Measurements from ENCODE around the gene TMTC4. TPM values are rescaled to one million over a fixed set of nuclear protein-coding genes. Genes with fewer than 3 reads are reported as not detected.

TMTC4 gene
- total and polyA plus RNA-seq, 10 of the 15 experiments (the other 5 are each of a cell fraction or from before 2014, with no cell fraction given) = 3.3 to 24.6 (median 14.5) TPM

- no peak for TF ChIP-seq REST (IDR thresholded peaks at IDR 0.05; ENCODE audit: low read depth, low read length)
- TF ChIP-seq EZH2 (IDR thresholded peaks at IDR 0.05; ENCODE audit: borderline replicate concordance, control insufficient read depth, low read depth, low read length) = no peak
- no peak for TF ChIP-seq FOS (IDR thresholded peaks at IDR 0.05; ENCODE audit: borderline replicate concordance, extremely low read depth, insufficient read length)
- no peak for TF ChIP-seq EED (IDR thresholded peaks at IDR 0.05; ENCODE audit: low read depth)
Observed at GRCh38 chr13:100666124-100666523, 8.5 kb downstream of the TMTC4 start (continued).

- FAIRE-seq (no peak), DNase-seq (ENCODE audit: low read depth, low spot score) (no peak), ATAC-seq (no peak)
- no peaks in the 10 kb centered on the region for H4K20me1 ChIP-seq (ENCODE audit: control insufficient read depth, insufficient read depth)
- ChIA-PET SMC1A (ENCODE audit: uncharacterized antibody, unreplicated experiment) (no interaction called here), POLR2A (no interaction called here), RAD21 (ENCODE audit: unreplicated experiment) (no interaction called here), CTCF (no interaction called here)
- no peak overlapping the region for H3K9ac ChIP-seq (ENCODE audit: control insufficient read depth, insufficient read depth, low read length)
- no peaks in the 10 kb centered on the region for H3K4me1 ChIP-seq (ENCODE audit: control insufficient read depth, insufficient read depth, low read length)
- in situ Hi-C loops (cut with MboI) (no loop called here), intact Hi-C loops (cut with micrococcal nuclease; ENCODE audit: unreplicated experiment) (no loop called here)
- no peak overlapping the region for H3K4me3 ChIP-seq
- WGBS (ENCODE audit: insufficient coverage, insufficient replicate concordance, low lambda C conversion rate, missing lambda C conversion rate) = 87% methylated on average over 9 of the region's 9 CpGs
- no peak overlapping the region for H2AFZ ChIP-seq (ENCODE audit: control insufficient read depth, low read depth, low read length)
- H3K27ac ChIP-seq (ENCODE audit: control insufficient read depth, insufficient read depth) = no peak overlapping the region
- H3K4me2 ChIP-seq (ENCODE audit: control insufficient read depth, insufficient read depth) = no peak overlapping the region
- H3K9me3 ChIP-seq (replicated peaks; ENCODE audit: control insufficient read depth, insufficient read depth, low read length) = no peaks in the 10 kb centered on the region
- no peaks in the 10 kb centered on the region for H3K27me3 ChIP-seq (replicated peaks in 1 of 2; ENCODE audit: control insufficient read depth in 2 of 2, insufficient read depth in 2 of 2, low read length in 1 of 2)
- no peaks in the 10 kb centered on the region for H3K79me2 ChIP-seq (ENCODE audit: control insufficient read depth, insufficient read depth, low read length)
- no TSS peak for BruUV-seq (replicated peaks)
- peaks cover 6 to 9% of the 10 kb centered on the region in 2 experiments; a peak in 3 of 4 replicates for H3K36me3 ChIP-seq (ENCODE audit: control insufficient read depth in 2 of 2, insufficient read depth in 2 of 2, low read length in 1 of 2)
- no peak for TF ChIP-seq NR2F1 (conservative IDR thresholded peaks at IDR 0.05)
- TF ChIP-seq STAT3 (IDR thresholded peaks at IDR 0.05; ENCODE audit: low read depth, low read length) = no peak
- no peak for TF ChIP-seq IKZF1 (conservative IDR thresholded peaks at IDR 0.05)
- TF ChIP-seq BCL11A (IDR thresholded peaks at IDR 0.05; ENCODE audit: low read depth, low read length) = no peak
- TF ChIP-seq E4F1 (IDR thresholded peaks at IDR 0.05; ENCODE audit: borderline replicate concordance, partially characterized antibody) = no peak
- no peak for TF ChIP-seq IRF4 (IDR thresholded peaks at IDR 0.05; ENCODE audit: low read depth, low read length)
- no peak for TF ChIP-seq CHD1 (IDR thresholded peaks at IDR 0.05; ENCODE audit: low read depth, low read length)
- no peak for TF ChIP-seq GATAD2B (conservative IDR thresholded peaks at IDR 0.05; ENCODE audit: low read depth)
- no peak for TF ChIP-seq ATF7 (IDR thresholded peaks at IDR 0.05; ENCODE audit: low read depth)
- TF ChIP-seq CREB1 (IDR thresholded peaks at IDR 0.05; ENCODE audit: low read depth) = no peak
- TF ChIP-seq NFYA (IDR thresholded peaks at IDR 0.05; ENCODE audit: borderline replicate concordance, low read depth, low read length) = no peak
- no peak for TF ChIP-seq IRF3 (IDR thresholded peaks at IDR 0.05)
- no peak for TF ChIP-seq TCF3 (IDR thresholded peaks at IDR 0.05; ENCODE audit: borderline replicate concordance, insufficient read depth, low read depth, low read length)
Observed at GRCh38 chr13:100665403-100665802, 9.2 kb downstream of the TMTC4 start.
